ENCODE measurements around the gene TRPM1.

GRCh38 chr15:31145271-31145911 is 43.9 kb upstream of the TRPM1 start:
- TF ChIP-seq CTCF (tag by site-specific recombination; IDR thresholded peaks at IDR 0.05) (no peak), YY1 (tag by site-specific recombination; IDR thresholded peaks at IDR 0.05) (no peak), SP2 (tag by site-specific recombination; IDR thresholded peaks at IDR 0.05) (no peak), ZBTB1 (tag by site-specific recombination; IDR thresholded peaks at IDR 0.05) (no peak), TCF7L2 (IDR thresholded peaks at IDR 0.05; ENCODE audit: borderline replicate concordance, low read depth, low read length) (no peak), ZNF747 (tag by site-specific recombination; IDR thresholded peaks at IDR 0.05) (no peak), ZNF701 (tag by site-specific recombination; IDR thresholded peaks at IDR 0.05) (no peak), KLF10 (tag by site-specific recombination; IDR thresholded peaks at IDR 0.05) (no peak)
- TF ChIP-seq, protein P1, sequence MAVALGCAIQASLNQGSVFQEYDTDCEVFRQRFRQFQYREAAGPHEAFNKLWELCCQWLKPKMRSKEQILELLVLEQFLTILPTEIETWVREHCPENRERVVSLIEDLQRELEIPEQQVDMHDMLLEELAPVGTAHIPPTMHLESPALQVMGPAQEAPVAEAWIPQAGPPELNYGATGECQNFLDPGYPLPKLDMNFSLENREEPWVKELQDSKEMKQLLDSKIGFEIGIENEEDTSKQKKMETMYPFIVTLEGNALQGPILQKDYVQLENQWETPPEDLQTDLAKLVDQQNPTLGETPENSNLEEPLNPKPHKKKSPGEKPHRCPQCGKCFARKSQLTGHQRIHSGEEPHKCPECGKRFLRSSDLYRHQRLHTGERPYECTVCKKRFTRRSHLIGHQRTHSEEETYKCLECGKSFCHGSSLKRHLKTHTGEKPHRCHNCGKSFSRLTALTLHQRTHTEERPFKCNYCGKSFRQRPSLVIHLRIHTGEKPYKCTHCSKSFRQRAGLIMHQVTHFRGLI (tag by site-specific recombination; IDR thresholded peaks at IDR 0.05): no peak
- TF ChIP-seq, protein P2, sequence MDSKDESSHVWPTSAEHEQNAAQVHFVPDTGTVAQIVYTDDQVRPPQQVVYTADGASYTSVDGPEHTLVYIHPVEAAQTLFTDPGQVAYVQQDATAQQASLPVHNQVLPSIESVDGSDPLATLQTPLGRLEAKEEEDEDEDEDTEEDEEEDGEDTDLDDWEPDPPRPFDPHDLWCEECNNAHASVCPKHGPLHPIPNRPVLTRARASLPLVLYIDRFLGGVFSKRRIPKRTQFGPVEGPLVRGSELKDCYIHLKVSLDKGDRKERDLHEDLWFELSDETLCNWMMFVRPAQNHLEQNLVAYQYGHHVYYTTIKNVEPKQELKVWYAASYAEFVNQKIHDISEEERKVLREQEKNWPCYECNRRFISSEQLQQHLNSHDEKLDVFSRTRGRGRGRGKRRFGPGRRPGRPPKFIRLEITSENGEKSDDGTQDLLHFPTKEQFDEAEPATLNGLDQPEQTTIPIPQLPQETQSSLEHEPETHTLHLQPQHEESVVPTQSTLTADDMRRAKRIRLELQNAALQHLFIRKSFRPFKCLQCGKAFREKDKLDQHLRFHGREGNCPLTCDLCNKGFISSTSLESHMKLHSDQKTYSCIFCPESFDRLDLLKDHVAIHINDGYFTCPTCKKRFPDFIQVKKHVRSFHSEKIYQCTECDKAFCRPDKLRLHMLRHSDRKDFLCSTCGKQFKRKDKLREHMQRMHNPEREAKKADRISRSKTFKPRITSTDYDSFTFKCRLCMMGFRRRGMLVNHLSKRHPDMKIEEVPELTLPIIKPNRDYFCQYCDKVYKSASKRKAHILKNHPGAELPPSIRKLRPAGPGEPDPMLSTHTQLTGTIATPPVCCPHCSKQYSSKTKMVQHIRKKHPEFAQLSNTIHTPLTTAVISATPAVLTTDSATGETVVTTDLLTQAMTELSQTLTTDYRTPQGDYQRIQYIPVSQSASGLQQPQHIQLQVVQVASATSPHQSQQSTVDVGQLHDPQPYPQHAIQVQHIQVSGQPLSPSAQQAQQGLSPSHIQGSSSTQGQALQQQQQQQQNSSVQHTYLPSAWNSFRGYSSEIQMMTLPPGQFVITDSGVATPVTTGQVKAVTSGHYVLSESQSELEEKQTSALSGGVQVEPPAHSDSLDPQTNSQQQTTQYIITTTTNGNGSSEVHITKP (tag by site-specific recombination; IDR thresholded peaks at IDR 0.05): no peak
